ENCODE measurements around the gene TAOK2.
A peak's percentile ranks its signal among the peaks of the same experiment; 100 is the strongest.
"Not testable (repeated sequence)": the region's sequence is repeated elsewhere in the genome, so short reads cannot be mapped to it uniquely, and the experiment has no call there.

Gene TAOK2

DNA sequence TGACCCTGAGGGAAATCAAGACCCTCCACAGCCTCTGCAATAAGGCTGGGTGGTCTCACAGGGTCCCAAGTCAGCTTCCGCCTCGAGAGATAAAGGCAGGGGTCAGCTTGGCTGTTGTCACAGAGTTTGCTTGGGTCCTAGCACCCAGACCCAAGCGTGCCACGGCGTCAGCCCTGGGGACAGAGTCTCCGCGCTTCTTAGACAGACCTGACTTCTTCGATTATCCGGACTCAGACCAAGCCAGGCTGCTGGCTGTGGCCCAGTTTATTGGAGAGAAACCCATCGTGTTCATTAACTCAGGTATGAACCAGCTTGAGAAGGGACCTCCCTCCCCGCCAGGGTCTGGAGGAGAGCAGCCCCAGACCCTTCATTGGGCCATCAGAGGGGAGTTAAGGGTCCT lies 49.9 kb downstream of the TAOK2 start:
- DNase-seq (ENCODE audit: low spot score), result no peak

DNA sequence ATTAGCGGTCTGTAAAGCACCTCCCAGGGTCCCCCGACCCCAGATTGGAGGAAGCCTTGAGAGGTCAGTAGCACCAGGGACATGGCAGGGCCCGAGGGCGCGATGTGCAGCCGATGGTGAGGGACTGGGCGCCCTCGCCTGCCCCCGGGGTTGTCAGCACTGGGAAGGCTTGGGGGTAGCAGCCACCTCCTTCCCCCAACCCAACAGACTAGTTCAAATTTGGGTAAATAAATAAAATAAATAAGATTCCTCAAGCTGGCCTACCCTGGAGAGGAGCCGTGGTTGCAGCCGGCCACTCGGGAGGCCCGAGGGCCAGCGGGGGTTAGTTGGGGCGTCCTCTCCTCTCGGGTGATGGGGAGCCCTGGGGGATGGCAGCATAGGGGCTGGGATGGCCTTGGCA lies 50.8 kb downstream of the TAOK2 start:
- no peak for DNase-seq (ENCODE audit: low spot score)

DNA sequence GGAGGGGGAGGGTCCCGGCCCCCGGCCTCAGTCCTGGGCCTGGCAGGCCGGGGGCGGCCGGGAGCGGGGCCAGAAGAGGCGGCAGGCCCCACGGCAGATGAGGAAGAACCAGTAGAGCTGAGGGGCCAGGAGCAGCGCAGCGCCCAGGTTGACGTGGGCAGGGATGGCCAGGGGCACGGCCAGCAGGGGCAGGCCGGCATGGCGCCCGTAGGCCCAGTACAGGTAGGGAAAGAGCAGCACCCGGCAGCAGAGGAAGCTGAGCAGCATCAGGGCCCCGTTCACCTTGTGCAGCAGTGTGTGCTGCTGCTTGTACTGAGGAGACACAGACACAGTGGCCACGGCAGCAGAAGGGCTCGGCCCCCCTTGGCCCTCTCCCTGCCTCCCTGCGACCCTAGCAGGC lies 51.5 kb downstream of the TAOK2 start:
- no peak for DNase-seq (ENCODE audit: low spot score)

DNA sequence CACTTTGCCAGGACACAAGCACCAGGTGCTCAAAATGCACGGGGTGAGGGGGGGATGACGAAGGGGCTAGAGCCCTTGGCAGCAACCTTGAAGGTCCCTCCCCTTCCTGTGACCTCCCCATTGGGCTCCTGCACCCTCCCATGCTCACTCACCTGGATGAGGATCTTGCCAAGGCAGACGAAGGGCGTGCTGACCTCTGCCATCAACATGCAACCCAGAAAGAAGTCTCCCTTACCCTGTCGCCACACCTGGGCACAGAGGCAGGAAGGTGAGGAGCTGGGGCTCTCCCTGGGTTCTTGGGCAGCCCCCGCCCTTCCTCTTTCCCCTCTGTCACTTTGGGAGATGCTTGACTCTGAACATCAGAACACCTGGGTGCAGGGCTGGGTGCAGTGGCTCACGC lies 51.9 kb downstream of the TAOK2 start:
- DNase-seq (ENCODE audit: low spot score), result no peak

DNA sequence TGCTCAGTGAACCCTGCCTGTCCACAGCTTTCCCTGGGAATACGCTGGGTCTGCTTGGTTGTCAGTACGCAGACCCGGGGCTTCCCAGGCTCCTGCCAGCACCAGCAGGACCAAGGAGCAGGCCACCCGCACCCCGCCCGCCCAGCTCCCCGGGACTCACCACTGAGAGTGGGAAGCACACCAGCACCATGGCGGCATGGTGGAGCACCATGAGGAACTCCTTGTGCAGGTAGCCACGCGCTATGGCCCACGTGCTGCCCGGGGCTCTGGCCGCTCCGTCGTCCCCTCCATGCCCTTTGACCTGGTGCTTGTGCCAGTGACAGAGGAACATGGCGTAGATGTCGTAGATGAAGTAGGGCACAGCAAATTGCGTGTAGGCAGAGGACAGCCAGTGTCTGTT lies 52.8 kb downstream of the TAOK2 start:
- DNase-seq (ENCODE audit: low spot score), result no peak

DNA sequence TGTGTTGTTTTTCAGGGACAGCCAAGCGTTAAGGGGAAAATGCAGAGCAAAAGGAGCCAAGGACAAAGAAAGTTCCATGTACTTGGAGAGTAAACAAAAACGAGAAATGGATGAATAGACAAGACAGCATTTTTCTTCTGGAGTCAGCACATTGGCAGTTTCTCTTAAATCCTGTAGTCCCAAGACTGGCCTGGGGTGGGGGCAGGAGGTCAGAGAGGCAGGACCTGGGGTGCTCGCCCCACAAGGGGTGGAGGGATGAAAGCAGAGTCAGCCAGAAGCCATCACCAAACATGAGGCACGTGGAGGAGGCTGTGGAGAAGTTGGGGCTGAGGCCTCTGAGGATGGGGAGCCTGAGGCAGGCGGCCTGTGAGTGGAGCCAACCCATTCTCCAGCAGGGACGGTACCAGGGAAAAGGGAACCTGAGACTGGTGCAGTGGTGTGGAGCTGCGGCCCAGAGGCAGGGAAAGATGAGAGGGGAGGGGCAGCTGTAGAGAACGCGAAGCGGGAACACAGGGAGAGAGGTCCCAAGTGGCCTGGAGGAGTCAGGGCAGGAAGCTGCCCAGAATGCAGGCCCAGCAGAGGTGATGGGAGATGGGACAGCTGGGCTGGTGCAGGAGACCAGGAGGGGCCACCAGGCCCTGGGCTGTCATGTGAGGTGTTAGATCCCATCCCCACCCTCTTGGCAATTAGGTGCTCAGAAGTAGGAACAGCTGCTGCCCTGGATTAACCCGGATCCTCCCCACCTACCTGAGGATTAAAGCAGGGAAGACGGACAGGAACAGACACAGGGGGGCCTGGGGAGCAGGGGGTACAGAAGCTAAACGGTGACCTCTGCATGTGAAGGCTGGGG lies 54.1 kb downstream of the TAOK2 start:
- no peak for DNase-seq (ENCODE audit: low spot score)

DNA sequence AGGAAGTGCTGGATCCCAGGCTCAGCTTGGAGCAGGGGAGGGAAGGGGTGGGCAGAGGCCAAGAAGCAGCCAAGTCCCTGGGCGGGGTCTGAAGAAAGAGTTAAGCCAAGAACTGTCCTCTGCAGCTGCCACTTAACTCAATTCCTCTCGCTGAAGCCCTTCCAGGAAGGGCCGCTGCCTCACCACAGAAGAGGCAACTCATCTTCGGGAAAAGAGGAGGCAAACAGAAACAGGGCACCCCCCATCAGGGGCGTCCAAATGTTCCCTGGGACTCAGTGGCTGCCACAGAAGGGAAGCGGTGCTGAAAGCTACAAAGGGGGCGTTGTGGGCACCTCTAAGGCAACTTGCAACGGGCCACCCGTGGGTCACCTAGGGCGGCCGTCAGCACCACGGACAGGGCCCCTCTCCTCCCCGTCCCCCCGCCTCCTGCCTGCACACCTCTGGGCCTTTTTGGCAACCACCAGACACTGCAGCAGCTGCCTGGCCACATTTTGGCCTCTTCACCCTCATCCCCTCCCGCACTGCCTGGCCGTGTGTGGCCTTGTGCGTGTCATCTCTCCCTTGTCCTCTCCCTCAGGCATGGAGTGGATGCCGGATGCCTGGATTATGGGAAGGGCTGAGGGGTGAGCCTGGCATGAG lies 54.9 kb downstream of the TAOK2 start:
- no peak for DNase-seq (ENCODE audit: low spot score)

DNA sequence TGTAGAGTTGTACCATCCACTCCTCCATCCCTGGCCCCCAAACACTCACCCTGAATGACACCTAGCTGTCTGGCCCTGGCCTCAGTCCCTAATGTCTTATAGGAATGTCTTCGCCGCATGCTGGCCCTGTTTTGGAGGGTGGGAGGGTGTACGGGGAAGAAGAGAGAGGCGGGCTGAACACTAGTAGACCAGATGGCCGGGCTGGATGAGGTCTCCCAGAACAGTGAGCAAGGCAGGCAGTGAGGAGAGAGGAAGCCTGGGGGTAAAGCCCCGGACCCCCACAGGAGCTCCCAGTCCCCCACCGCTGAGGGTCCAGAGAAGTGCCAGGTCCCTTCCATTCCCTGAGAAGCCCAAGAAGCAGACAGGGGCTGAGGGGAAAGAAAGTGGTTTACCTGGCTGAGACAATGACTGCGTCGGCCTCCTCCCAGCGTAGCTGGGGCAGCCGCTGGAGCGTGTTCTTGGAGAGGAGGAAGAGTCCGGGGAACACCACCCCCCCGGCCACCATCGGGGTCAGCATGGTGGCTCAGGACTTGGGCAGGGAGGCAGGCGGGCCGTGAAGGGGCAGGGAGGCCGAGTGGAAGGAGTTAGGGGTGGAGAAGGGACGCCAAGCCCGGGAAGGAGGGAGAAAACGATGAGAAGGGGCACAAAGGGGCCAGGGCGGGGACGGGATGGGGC lies 56.5 kb downstream of the TAOK2 start:
- no peak for DNase-seq (ENCODE audit: low spot score)

DNA sequence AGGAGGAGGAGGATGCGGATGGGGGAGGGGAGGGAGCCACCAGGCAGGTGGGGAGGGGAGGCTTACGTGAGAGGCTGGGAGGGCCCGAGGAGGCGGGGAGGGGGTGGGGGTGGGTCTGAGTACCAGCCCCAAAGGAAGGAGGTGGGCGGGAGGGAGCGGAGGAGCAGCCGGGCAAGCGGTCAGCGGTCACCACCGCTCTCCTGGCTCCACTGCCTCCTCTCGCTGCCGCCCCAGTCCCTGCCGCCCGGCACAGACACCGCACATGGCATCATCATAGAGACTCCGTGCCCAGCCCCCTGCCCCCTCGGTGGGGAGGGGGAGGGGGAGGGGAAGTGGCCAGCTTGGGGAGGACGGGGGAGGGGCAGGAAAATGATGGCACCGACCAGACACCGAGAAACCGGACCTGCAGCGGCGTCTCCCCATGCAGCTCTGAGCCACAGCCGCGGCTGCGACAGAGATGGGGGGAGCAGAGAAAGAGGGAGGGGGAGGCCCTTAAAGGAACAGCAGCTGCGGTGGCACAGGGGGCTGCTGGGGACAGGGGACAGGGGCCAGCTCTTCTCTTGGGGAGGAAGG lies 57.3 kb downstream of the TAOK2 start, which contains the start of gene TLCD3B:
Gene TLCD3B (minus strand): TSS at position 431 of the 573 bp plus-strand sequence. CDS start 744 bp downstream, outside the sequence.
- no peak for DNase-seq (ENCODE audit: low spot score)

DNA sequence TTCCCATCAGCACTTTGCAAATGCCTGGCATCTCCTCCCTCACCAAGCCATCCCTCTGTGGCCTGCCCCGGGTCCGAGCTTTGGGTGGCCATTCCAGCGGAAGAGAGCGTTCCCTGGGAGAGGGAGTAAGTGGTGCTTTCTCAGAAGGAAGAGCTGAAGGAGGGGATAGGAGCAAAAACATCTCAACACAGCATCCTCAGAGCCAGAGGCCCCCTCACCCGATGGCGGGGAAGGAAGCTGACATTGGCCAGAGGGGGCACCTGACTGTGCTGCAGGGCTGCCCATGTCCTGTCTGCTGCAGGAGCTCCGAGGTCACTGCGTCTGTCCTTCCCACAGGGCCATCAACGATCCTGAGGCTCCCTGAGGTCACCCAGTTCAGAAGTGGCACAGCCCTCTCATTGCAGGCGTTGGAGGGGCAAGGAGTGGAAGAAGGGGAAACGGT lies 57.8 kb downstream of the TAOK2 start:
- DNase-seq (ENCODE audit: low spot score), result no peak

DNA sequence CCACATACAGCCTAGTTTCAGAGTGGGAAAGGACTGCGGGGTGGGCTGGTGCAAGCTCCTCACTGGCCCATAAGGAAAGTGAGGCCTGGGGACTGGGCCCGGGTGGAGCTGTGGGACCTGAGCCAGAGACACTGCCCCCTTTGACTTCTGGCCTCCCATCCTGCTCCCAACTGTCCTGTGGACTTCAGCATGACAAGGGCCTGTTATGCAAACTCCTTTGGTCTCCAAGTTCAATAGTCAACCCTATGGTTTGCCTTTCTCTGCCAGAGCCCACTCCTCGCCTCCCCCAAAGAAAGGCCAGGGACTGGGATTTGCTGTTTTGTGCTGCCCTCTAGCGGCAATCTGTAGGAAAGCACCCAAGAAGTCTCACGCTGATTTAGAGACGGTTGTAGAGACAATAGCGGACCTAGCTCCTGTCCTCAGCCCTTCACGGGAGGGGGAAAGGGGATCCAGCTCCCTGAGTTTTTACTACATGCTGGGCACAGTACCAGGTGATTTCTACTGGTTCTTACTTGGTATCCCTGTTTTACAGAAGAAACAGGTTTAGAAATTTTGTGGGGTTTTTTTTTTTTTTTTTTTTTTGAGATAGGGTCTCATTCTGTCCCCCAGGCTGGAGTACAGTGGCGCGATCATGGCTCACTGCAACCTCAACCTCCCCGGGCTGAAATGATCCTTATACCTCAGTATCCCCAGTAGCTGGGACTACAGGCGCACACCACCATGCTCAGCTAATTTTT lies 58.6 kb downstream of the TAOK2 start:
- peak; percentile 73 for DNase-seq (ENCODE audit: low spot score)

DNA sequence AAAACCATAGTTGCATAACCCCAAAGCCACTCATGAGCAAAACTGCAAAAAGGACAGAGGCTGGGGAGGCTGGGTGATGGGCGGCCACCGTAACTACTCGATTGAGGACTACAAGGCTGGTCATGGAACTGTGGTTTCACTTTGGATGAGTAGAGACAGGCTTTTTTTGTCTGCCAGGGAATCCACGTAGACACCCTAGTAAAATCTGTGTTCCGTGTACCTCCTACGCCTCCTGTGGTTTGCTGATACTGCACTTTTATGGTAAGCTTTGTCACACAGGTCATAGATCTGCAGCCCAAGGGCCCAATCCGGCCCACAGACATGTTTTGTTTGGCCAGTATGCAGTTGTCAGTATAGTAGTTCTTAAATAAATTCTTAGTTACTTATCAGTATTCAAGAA lies 59.6 kb downstream of the TAOK2 start:
- no peak for DNase-seq (ENCODE audit: low spot score)

DNA sequence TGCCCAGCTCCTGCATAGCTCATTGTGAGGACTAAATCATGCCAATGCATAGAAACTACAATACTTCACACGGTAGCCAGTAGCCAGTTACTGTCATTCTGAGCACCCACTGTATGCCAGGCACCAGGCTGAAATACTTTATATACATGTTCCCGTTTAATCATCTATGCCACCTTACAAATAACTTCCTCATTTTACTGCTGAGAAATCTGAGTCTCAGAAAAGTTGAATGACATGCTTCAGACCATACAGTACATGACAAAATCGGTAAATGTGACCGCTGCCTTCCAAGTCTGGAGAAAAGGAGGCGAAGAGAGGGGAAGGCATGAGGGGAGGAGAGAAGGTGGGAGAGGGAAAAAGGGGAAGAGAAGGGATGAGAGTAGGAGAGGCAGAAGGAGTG lies 66.6 kb downstream of the TAOK2 start:
- no peak for DNase-seq (ENCODE audit: low spot score)

DNA sequence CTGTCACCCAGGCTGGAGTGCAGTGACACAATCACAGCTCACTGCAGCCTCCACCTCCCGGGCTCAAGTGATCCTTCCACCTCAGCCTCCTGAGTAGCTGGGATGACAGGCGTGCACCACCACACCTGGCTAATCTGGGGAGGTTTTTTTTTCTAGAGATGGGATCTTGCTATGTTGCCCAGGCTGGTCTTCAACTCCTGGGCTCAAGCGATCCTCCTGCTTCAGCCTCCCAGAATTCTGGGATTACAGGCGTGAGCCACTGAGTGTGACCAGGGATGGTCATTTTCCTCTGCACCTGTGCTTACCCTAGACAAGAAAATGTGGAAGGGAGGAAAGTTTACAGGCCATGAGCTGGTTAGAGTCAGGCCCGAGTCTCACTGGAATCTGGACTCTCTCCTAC lies 67.0 kb downstream of the TAOK2 start:
- not testable (repeated sequence) for DNase-seq (ENCODE audit: low spot score)

DNA sequence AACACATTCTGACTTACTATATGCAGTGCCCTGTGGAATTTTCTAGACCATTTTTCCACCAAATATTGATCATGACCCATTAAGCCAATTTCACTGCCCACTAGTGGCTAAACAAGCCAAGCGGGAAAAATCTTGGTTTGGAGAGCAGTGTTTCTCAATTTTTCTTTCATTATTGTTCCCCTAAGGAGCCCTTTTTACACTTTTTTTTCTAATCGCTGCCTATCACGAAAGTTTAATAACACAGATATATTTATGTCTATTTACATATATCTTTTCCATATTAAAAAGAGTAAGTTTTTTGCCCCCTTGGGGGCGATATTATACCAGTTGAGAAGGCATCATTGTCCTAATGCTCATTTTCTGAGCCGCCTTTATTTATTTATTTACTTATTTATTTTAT lies 68.2 kb downstream of the TAOK2 start:
- DNase-seq (ENCODE audit: low spot score), result peak; percentile 41

Measured in kidney capillary endothelial cell (primary cell).